Keratinocyte (primary cell): ENCODE measurements around the gene COG5.

Experiments
- CTCF ChIP-seq, 3 experiments: IDR thresholded peaks in 1 of 3; conservative IDR thresholded peaks in 1 of 3; optimal IDR thresholded peaks in 1 of 3; 2 replicates in 2 of 3; 3 replicates in 1 of 3; pipeline versions ENCODE3 to v1.5.1; 2011; ENCODE audit warnings: low read length in 3 of 3, mild to moderate bottlenecking in 3 of 3, moderate library complexity in 2 of 3, control low read depth in 1 of 3, inconsistent platforms in 1 of 3; ENCODE audit not compliant: insufficient read depth in 2 of 3; ENCODE audit errors: extremely low read depth in 1 of 3
- EZH2 ChIP-seq: IDR thresholded peaks from one replicate; pipeline ENCODE4 v1.6.1; 2012; ENCODE audit warnings: inconsistent platforms, mild to moderate bottlenecking, low read length, moderate library complexity

- TF ChIP-seq CTCF (optimal IDR thresholded peaks at IDR 0.05 in 1 of 3, IDR thresholded peaks at IDR 0.05 in 1 of 3, conservative IDR thresholded peaks at IDR 0.05 in 1 of 3; ENCODE audit: extremely low read depth in 1 of 3, insufficient read depth in 2 of 3, low read length in 3 of 3) (no peak), EZH2 (no peak)
Observed at GRCh38 chr7:107237451-107237850, 326.3 kb downstream of the COG5 start.
